Osteocyte (in vitro differentiated cells): ENCODE results near the gene RPS15. TPM values are rescaled to one million over a fixed set of nuclear protein-coding genes. Genes with fewer than 3 reads are reported as not detected.

ENCODE experiments used
- DNase-seq: peaks from one replicate; pipeline ENCODE4 v3.0.0; 2021; ENCODE audit warnings: mixed read lengths; ENCODE audit not compliant: unreplicated experiment; ENCODE audit errors: extremely low spot score
- H3K27ac Mint-ChIP-seq: one replicate; pipeline ENCODE4 v1.8.0; 2021; ENCODE audit warnings: mild to moderate bottlenecking, mixed read lengths; ENCODE audit not compliant: unreplicated experiment
- H3K27me3 Mint-ChIP-seq: one replicate; pipeline ENCODE4 v1.8.0; 2021; ENCODE audit warnings: mixed read lengths; ENCODE audit not compliant: unreplicated experiment
- H3K36me3 Mint-ChIP-seq: one replicate; pipeline ENCODE4 v1.8.0; 2021; ENCODE audit warnings: mixed read lengths; ENCODE audit not compliant: unreplicated experiment
- H3K4me1 Mint-ChIP-seq: one replicate; pipeline ENCODE4 v1.8.0; 2021; ENCODE audit warnings: mixed read lengths; ENCODE audit not compliant: unreplicated experiment
- H3K4me3 Mint-ChIP-seq: one replicate; pipeline ENCODE4 v1.8.0; 2021; ENCODE audit warnings: mild to moderate bottlenecking, moderate library complexity, mixed read lengths; ENCODE audit not compliant: unreplicated experiment
- H3K9me3 Mint-ChIP-seq: one replicate; pipeline ENCODE4 v1.8.0; 2021; ENCODE audit warnings: mixed read lengths; ENCODE audit not compliant: unreplicated experiment
- total RNA-seq: library from RNA; stranded (reverse); gene quantifications from 2 replicates; pipeline ENCODE4 v1.2.1, GENCODE V29; 2021
- TF ChIP-seq, protein P1 (sequence below): fragments of 200-600 bp; sonication (generic); IDR thresholded peaks from 2 replicates; pipeline ENCODE4 v1.5.0; 2021; ENCODE audit warnings: antibody characterized with exemption, mild to moderate bottlenecking, moderate library complexity

The RPS15 gene
- total RNA-seq, 1 donor from 2014 or later = 932 TPM

DNA sequence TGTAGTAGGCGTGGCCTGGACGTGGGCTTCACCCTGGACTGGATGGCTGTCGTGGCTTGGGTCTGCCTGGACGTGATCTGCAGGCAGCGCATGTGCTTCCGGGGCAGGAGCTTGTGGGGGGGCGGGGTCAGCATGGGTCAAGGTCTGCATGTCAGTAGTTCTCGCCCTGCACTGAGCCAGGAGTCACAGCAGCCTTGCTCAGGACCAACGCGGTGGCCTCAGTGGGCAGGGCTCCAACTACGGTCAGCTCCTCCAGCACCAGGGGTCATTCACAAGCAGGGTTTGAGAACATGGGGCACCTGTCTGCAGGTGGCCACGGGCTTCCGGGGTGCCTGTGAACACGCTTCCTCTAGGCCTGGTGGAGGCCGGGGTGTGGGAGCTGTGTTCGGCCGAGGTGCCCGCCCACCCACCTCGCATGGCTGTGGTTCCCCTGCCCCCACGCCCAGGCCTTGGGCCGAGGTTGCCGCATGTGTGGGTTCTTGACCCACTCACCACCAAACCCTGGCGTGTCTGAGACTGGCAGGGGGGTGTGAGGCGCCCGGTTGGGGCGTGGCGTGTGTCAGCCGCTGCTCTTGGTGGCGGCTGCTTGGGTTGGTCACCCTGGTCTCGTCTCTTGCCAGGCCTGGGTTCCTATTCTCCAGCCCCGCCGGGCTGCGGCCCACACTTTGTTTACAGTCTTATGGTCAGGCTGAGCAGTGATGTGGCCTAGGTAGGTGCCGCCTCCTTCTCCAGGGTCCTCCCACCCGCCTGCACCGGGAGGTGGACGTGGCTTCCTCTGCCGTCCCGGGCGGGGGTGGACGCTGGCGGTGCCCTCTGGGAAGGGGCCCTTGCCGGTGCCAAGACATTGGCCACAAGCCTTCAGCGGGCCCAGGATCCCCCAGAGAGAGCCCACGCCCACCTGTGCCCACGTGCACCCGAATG is 4.8 kb upstream of the RPS15 start:
- Mint-ChIP-seq H3K27me3 (no peaks in the 10 kb centered on the region), H3K9me3 (no peaks in the 10 kb centered on the region), H3K27ac (no peak overlapping the region), H3K4me1 (peaks cover 8% of the 10 kb centered on the region), H3K4me3 (no peak overlapping the region), H3K36me3 (peaks cover 6% of the 10 kb centered on the region)
- TF ChIP-seq, protein P1, sequence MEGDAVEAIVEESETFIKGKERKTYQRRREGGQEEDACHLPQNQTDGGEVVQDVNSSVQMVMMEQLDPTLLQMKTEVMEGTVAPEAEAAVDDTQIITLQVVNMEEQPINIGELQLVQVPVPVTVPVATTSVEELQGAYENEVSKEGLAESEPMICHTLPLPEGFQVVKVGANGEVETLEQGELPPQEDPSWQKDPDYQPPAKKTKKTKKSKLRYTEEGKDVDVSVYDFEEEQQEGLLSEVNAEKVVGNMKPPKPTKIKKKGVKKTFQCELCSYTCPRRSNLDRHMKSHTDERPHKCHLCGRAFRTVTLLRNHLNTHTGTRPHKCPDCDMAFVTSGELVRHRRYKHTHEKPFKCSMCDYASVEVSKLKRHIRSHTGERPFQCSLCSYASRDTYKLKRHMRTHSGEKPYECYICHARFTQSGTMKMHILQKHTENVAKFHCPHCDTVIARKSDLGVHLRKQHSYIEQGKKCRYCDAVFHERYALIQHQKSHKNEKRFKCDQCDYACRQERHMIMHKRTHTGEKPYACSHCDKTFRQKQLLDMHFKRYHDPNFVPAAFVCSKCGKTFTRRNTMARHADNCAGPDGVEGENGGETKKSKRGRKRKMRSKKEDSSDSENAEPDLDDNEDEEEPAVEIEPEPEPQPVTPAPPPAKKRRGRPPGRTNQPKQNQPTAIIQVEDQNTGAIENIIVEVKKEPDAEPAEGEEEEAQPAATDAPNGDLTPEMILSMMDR = no peak
- no peak for DNase-seq

DNA sequence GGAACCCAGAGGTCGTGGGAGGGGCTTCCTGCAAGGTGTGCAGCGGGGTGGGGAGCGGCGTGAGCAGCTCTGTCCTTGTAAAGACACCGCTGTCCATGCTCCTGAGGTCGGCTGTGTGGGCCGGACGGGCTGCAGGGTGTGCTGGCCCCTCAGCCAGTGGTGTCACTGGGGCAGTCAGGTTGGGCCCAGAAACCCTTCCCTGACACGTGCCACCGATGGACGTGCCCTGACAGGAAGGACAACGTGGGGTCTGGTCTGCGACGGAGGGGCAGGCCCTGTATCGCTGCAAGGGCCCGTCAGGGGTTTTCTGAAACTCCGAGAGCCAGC is 4.2 kb upstream of the RPS15 start:
- Mint-ChIP-seq H3K36me3 (peaks cover 6% of the 10 kb centered on the region), H3K4me3 (no peak overlapping the region), H3K27ac (no peak overlapping the region), H3K27me3 (no peaks in the 10 kb centered on the region), H3K4me1 (peaks cover 10% of the 10 kb centered on the region), H3K9me3 (no peaks in the 10 kb centered on the region)
- TF ChIP-seq, protein P1 = no peak
- DNase-seq = no peak

DNA sequence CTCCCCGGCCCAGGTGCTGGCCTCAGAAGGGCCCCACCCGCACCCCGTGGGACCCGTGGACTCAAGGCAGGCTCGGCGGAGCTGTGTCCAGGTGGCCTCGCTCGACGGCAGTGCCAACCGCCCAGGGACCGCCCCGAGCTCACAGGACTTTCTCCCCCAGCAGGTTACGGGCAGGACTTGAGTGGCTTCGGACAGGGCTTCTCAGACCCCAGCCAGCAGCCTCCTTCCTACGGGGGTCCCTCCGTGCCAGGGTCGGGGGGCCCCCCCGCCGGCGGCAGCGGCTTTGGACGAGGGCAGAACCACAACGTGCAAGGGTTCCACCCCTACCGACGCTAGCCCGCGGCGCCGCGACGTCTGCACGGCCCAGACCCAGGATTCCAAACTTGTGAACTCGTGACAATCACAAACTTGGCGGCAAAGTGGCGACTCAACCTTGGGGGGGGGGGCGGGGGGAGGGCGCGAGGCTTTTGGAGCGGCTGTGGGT is 3.6 kb upstream of the RPS15 start:
- TF ChIP-seq, protein P1 = no peak
- Mint-ChIP-seq H3K4me1 (peaks cover 14% of the 10 kb centered on the region), H3K36me3 (peaks cover 6% of the 10 kb centered on the region)

DNA sequence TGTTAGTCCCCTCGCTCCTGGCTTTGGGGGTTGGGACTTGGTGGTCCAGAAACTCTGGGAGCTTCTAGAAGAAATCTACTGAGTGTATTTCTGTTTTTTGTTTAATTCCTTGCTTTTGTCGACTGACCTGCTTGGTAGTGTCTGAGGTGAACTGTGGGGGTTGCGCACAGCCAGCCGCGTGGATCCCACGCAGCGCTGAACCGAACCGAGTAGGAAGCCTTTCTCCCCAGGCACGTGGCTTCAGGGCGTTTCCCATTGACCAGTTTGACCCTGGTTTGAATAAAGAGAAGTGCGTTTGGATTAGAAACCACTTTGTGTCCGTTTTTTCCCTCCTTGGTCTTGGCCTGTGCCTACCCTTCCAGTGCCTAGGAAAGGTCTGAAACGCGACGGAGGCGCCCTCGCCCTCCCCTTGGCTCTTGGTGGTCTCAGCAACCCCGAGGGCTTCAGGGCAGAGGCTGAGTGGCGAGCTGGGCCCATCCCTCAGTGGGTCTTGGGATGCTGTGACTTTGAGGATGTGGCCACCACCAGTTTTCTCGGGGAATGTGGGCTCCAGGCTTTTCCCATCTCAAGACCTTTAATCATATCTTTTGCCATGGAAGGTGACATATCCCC is 2.7 kb upstream of the RPS15 start:
- H3K27ac Mint-ChIP-seq = no peak overlapping the region
- H3K4me3 Mint-ChIP-seq = no peak overlapping the region
- no peak for DNase-seq
- TF ChIP-seq, protein P1 = no peak
- H3K36me3 Mint-ChIP-seq = peaks cover 10% of the 10 kb centered on the region
- no peaks in the 10 kb centered on the region for H3K9me3 Mint-ChIP-seq
- H3K4me1 Mint-ChIP-seq = peaks cover 20% of the 10 kb centered on the region
- no peaks in the 10 kb centered on the region for H3K27me3 Mint-ChIP-seq

More for the DNA sequence above, 3.6 kb upstream of the RPS15 start:
- Mint-ChIP-seq H3K4me3 (no peak overlapping the region), H3K9me3 (no peaks in the 10 kb centered on the region), H3K27ac (no peak overlapping the region), H3K27me3 (no peaks in the 10 kb centered on the region)
- no peak for DNase-seq

DNA sequence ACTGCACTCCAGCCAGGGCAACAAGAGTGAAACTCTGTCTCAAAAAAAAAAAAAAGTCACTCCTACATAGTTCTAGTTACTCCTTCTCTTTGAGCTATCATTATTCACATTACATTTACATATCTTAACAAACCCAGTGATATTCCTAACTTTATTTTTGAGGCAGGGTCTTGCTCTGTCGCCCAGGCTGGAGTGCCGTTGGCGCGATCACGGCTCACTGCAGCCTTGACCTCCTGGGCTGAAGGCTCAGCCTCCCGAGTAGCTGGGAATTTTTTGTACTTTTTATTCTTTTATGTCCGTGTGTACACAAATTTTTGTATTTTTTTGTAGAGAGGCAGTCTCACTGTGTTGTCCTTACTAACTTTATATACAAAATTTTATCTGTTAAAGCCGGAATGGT is 587 bp upstream of the RPS15 start:
- Mint-ChIP-seq H3K4me3 (peak overlapping the region; percentile 99), H3K27ac (peak overlapping the region; percentile 99), H3K27me3 (no peaks in the 10 kb centered on the region), H3K36me3 (peaks cover 24% of the 10 kb centered on the region), H3K9me3 (no peaks in the 10 kb centered on the region), H3K4me1 (peaks cover 25% of the 10 kb centered on the region)
- DNase-seq = no peak
- TF ChIP-seq, protein P1 = no peak
